ENCODE data around the gene KANSL1.

GRCh38 chr17:45995627-45996270 lies 197.5 kb downstream of the KANSL1 start:
- TF ChIP-seq POLR2A (IDR thresholded peaks at IDR 0.05), result no peak
- TF ChIP-seq, protein P1, sequence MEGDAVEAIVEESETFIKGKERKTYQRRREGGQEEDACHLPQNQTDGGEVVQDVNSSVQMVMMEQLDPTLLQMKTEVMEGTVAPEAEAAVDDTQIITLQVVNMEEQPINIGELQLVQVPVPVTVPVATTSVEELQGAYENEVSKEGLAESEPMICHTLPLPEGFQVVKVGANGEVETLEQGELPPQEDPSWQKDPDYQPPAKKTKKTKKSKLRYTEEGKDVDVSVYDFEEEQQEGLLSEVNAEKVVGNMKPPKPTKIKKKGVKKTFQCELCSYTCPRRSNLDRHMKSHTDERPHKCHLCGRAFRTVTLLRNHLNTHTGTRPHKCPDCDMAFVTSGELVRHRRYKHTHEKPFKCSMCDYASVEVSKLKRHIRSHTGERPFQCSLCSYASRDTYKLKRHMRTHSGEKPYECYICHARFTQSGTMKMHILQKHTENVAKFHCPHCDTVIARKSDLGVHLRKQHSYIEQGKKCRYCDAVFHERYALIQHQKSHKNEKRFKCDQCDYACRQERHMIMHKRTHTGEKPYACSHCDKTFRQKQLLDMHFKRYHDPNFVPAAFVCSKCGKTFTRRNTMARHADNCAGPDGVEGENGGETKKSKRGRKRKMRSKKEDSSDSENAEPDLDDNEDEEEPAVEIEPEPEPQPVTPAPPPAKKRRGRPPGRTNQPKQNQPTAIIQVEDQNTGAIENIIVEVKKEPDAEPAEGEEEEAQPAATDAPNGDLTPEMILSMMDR (IDR thresholded peaks at IDR 0.05), result no peak
